ENCODE results near the gene GFPT2.

Gene GFPT2

DNA sequence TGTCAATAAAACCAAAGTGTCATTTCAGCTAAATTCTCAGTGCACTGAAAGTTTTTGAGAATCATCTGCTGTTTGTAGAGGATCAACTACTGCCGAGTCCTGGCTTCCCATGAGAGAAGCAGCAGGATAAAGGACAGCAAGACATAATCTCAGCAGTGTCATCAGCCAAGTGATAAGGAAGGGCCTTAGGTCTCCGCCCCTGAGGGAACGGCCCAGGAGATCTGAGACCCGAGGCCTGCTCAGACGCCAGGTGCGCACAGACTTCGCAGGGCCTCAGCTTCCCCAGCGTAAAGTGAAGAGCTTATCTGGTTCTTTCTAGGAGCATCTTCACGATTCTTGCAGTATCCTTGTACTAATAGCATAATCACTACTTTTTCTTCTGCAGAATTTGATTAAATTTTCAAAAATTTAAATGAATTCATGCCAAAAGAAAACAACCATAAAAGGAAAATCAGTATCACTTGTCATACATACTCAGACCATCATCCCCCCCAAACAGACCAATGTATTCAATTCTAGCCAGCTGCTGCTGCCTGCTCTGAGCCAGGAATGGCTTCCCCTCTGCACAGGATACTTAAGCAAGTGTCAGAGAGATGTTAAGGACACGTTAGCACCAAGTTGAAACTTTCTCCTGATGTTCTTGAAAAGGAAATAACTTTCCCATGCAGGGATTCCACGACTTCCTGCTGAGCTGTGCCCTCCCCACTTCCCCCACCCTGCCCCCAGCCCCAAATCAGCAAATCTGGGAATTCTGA, 2.2 kb downstream of the GFPT2 start:
- DNase-seq (ENCODE audit: low read depth): no peak

DNA sequence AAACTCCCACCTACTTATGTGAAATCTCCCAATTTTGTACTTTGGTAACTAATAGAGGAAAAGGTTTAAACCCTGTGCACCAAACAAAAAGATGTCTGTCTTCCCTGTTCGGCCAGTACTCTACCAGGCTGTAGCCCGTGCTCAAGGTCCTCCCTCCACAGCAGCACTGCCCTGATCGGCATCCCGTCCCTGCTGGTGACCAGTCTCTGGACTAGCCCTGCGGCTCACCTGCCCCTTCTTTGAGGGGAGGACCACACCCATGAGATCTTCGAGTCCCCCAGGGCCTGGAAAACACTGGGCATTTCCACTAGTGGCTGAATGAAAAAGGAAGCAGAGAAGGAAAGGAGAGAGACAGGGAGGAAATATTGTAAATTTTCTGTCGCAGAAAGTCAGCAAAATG, 2.8 kb downstream of the GFPT2 start:
- DNase-seq (ENCODE audit: low read depth): no peak

DNA sequence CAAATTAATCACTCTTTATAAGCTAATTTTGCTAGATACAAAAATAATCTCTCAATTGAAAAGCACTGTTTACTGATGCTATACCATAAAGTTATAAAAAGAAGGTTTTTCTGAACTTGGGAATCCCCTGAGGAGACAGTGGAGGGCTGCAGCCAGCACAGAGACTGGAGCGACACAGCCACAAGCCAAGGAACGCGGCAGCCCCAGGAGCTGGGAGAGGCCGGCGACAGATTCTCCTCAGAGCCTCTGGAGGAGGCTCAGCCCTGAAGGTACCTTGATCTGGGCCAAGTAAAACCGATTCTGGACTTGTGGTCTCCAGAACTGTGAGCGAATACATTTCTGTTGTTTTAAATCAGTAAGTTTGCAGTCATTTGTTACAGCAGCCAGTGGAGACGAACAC, 3.7 kb downstream of the GFPT2 start:
- DNase-seq (ENCODE audit: low read depth): no peak

DNA sequence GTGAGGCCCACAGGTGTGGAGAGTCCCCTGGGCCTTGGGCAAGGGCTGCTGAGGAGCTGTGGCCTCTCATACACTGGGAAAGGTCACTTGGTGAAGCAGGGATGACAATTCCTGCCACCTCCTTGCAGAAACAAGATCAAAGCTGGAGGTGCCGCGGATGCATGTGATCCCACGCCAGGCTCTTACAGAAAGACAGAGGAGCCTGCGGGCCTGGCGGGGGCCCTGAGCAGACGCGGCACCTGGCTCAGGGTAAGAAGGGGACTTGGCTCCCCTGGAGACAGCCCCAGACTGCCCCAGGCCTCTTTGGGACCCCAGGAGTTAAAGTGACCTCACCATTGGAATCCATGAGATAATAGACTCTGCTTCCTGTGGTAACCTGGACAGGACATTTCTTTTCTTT, 4.8 kb downstream of the GFPT2 start:
- no peak for DNase-seq (ENCODE audit: low read depth)

DNA sequence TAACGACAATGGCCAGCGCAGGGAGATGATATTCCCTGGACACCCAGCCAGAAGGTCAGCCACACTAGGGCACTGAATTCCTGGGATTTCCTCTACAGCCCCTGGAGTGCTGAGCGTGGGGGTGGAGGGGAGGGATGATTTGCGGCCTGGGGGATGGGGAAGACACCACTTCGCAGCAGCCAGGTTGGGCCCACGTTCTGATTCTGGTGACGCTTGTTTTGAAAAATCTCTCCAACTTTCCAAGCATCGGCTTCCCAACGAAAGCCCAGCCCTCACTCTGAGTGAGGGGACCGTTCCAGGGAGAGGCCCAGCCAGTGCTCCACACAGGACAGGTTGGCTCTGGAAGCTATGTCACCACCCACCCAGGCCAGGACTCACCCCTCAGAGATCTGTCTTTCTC, 5.4 kb downstream of the GFPT2 start:
- DNase-seq (ENCODE audit: low read depth): no peak

DNA sequence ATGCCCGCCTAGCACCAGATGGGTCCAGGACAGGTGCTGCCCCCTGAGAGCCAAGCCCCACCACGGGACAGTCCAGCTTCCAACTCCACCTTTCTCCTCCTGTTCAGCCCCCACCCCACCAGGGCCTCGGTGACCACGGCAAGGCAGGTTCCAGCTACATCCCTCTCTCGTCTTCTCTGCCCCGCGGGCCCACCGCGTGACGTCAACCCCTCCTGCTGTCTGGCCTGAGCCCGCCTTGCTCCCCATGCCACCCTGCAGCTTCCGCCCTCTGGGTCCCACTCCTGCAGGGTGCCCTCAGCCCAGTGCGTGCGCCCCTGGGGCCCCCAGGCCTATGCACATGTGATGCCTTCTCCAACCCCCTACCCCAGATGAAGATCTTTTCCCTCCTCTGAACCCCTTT, 6.8 kb downstream of the GFPT2 start:
- no peak for DNase-seq (ENCODE audit: low read depth)

DNA sequence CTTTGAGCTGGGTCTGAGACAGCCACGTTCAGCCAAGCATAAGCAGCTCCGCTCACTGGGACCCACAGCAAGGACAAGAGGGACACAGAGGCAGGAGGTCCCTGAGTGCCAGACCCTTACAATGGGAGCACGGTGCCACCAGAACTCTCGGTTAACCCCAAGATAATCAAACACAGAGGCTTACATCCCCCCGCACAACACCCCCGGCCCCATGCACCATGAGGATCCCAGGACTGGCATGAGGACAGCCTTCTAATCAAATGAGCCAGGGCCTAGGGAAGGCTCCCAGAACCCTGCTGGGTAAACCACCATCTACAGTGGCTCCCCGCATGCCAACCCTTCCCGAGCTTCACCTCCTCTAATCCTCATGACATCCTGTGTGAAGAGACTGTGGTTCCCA, 7.4 kb downstream of the GFPT2 start:
- DNase-seq (ENCODE audit: low read depth): no peak

DNA sequence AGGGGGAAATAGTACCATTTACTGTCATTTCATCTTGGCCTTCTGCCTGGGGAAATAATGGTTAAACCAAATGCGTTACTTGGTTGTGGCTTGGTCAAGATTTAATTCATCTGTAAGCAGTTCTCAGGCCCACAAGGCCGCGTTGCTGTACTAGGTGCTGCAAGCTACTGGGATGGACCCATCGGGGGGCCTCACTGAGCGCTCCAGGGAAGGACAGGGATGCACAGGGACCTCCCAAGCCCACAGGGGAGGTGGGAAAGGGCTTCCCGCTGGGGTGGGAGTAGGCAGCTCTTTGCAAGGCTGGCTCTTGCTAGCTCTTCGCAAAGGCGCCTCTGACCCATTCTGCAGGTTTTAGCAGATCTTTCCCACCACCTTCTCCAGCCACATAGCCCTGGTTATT, 8.0 kb downstream of the GFPT2 start:
- DNase-seq (ENCODE audit: low read depth): no peak

DNA sequence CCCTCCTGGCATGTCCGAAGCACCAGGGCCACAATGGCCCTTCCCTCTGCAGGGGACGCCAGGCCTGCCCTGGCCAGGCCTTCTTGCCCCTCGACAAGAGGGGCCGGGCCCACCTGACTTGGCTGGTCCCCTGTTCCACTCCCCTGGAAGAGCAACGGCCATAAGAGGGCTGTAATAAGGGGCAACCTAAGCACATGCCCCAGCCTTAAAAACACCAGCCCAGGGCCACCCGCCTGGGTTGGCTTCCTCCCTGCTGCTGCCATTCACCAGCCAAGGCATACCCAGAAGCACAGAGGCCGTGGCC, 8.5 kb downstream of the GFPT2 start:
- DNase-seq (ENCODE audit: low read depth): no peak

DNA sequence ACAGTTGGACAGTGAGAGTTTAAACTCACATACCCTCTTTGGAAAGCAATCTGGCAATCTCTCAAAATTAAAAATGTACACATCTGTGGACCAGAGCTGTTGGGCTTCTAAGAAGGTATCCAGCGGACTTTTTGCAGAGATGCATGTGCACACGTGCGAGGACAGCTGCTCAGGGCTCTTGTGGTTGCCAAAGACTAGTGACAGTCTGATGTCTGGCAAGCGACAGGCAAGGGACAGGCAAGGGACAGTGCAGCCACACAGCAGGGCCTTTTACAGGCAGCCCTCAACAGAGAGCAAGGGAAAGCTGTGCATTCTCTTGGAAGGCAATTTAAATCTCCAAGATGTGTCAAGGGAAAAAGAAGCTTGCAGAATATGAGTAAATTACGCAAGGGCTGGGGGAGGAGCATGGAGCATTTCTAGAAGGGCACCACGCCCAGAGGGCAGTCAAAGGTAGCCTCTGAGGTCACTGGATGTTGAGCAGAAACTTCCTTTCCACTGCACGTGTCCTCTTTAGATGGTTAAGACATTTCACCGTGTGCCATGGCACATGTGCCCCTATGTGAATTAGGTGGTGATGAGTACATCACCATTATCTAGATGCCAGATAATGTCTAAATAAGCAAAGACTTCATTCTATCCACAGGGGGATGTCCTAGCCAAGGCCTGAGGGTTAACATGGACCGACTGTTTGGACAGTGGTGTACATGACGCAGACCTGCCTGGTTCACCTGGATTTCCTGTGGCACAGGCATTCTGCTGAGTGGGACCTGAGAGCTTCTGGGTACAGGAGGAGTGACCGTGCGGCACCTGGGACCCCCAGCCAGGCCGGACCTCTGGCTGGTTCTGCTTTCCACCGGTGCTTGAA, 9.1 kb downstream of the GFPT2 start:
- no peak for DNase-seq (ENCODE audit: low read depth)

DNA sequence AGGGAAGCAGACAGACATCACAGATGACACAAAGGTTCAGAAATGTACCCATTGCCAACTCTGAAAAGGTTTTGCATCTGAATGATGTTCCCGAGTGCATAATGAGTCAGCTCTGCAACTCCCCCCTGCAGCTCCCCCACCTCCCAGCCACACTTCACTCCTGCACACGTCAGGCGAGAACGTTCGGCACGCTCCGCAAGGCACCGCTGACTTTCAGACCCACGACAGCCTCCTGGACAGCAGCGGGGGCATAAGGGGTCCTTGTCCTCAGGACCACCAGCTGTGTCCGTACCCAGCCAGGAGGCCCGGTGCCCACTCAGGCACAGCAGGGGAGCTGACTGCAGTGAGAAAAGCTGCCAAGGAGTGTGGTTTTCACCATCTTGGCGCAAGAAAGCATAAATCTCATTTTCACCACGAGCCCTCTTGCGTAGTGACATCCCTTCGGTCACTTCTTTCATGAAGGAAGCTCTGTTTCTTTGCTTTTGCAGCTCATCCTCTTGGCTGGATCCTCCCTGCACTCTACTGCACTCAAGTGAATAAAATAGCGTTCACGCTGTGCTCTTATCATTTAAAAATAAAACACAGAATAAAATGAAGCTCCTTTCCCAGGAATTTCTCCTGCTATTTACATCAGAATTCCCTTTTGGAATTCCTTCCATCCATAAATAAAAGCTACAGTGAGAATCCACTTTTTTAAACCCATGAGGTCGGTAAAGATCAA, 9.9 kb downstream of the GFPT2 start:
- no peak for DNase-seq (ENCODE audit: low read depth)

DNA sequence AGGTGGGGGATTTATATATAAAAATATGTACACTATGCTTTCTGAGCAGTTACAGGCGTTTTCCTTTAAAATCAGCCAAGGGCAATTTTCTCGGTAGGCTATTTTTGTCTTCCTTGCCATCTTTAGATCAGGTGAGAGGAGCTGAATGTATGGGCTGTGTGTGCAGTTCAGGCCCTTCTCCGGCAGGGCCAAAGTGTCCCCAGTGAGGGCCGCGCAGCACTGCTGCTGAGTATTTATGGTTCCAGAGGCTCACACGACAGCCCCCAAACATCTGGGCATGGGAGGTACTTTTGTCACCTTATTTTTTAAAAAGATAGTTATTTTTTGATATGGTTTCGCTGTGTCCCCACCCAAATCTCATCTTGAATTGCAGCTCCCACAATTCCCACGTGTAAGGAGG, 11.5 kb downstream of the GFPT2 start:
- no peak for DNase-seq (ENCODE audit: low read depth)

DNA sequence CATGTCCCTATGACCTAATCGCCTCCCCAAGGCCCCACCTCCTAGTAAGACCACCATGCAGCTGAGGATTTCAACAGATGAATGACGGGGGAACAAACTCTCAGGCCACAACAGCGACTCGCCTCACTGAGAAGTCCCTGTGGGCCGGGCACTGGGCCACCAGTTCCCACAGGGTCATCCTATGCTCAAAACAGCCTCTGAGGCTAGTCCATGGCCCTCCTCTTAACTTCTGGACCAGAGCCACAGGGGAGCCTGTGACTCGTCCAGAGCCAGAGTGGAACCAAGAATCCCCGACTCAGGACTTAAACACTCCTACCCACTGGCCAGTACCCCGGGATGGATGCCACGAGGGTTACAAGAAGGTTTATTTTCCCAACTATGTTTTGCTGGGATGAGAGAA, 12.3 kb downstream of the GFPT2 start:
- no peak for DNase-seq (ENCODE audit: low read depth)

DNA sequence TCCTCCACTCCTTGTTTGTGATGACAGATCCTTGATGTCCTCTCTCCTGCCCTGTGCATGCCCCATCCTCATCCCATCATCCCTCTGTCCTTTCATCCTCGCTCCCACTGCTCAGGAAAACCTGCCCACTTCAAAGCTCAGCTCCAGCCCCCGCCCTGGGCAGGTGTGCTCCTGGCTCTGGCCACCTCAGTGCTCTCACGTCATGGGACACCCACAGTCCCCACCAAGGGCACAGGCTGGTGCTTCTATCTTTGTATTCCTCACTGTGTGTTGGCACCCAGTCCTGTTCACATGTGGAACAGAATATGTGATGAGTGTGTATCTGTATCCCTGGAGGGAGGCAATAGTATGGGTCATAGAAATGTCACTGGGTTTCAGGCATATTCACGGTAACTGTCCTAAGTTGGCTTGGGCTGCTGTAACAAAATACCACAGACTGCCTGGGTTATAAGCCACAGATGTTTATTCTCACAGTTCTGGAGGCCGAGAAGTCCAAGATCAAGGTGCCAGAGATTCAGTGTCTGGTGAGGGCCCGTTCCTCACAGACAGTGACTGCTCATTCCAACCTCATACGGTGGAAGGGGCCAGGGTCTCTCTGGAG, 13.5 kb downstream of the GFPT2 start:
- DNase-seq (ENCODE audit: low read depth): no peak

DNA sequence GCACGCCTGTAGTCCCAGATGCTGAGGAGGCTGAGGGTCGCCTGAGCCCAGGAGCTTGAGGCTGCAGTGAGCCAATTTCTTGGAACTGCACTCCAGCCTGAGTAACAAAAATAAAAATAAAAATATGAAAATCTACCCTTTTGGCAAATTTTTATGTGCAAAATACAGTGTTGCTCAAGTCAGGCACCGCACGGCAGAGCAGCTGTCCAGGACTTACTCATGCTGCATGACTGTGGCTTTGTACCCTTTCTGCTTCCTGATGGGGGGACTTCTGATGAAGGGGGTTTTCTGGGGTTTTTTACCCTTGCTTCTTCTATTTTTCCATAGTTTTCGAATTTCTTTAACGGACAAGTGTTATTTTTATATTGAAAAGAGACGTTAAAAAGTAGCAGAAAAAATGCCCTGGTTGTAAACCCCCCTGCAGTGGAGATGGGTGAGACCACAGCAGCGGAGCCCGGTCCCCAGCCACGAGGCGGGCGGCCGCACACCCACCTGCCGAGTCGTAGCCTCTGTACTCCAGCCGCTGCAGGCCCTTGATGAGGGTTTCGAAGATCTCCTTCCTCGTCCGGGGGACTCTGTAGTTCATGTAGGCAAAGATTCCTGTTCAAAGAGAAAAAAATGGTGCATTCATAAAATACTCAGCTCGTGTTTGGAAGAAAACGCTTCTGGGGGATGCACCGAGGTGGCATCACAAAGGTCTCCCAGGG, 15.0 kb downstream of the GFPT2 start:
- no peak for DNase-seq (ENCODE audit: low read depth)

DNA sequence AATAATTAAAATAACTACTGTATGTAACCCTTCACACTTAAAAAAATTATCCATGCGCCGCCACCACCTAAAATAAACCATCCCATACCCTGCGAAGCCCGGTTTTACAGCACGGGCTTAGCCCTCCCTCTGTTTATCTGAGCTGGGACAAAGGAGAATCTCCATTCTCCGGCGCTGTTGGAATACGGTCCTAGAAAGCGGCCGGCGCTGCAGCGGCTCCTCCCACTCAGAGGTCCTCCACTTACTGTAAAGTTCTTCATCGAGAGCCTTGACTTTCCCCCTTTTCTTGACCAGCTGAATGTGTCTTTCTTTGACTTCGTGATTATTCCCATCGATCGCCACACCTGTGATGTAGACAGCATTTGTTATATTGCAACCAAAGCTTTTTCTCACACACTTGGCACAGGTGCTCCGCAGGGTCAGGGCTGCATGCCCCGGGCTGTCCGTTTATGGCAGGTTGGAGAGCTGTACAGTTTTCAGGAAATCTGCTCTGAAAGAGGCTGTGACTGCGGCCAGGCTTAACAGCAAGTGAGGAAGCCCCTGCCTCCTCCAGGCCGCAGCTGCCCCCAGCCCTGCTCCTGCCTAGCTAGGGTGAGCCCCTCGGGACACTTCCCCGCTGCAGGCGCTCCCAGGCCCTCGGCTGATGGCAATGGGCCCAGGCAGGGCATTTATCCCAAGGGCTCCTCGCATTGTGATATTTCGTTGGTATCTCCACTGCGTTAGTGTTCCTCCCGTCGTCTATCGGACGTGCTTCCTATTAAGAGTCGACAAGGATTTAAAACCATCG, 16.7 kb downstream of the GFPT2 start:
- DNase-seq (ENCODE audit: low read depth): no peak

DNA sequence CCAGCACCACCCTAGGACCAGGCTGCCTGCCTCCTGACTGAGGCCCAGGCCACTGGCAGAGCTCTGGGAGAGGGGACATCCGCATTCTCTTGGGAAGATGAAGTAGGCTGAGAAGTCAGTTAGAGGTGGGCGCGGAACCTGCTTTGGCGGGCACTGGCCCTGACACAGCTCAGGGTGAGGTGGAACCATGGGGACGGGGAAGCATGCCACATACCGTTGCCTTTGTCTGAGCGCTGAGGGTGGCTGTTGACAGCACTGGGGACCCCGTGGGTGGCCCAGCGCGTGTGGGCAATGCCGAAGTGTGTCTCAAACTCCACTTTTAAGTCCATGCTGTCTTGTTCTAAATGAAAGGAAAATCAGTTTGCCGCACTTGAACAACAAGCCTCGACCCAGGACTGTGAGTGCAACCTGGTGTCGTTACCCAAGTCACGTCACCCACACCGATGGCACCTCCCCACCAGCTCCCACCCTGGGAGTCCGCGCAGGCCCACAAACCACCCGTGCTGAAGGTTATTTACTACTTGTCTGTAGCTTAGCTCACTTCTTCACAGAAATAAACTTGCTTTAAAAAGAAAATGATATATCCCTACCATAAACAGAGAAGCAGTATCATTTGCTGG, 17.4 kb downstream of the GFPT2 start:
- no peak for DNase-seq (ENCODE audit: low read depth)

DNA sequence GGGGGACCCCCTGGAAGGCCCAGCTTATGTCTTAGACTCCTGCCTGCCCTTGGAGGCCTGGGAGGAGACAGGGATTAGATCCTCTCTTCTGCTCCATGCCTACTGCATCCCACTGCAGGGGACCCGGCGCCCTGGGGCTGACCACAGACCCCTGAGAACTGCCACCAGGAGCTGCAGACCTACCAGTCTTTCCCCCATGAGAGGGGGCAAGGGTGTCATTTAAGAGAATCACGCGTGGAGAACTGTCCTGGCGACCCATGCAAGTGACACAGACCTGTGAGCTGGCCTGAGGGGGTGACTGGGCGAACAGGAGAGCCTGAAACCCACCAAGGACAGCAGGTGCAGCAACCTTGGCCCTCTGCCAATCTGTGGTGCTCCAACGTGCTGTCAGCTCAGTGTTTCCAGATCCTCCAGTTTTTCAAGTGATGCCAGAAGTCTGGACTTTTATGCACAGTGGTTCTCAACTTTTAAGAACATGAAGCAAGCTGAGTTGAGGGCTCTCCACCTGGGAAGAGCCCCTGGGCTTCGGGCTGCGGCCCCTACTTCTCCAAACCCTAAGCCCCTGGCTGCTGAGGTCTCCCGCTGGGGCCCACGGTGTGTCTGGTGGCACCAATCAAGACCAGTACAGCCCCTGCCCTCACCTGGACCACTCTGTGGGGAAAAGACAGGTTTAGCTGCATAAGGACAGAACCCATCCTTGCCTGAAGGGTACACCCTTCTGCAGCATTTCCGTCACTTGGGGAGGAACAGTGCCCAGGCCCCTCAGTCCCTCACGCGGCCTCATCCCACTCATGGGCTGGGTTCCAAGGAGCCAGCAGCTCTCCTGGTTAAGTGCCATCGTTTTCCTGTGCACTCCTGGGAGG, 18.2 kb downstream of the GFPT2 start:
- DNase-seq (ENCODE audit: low read depth): no peak

DNA sequence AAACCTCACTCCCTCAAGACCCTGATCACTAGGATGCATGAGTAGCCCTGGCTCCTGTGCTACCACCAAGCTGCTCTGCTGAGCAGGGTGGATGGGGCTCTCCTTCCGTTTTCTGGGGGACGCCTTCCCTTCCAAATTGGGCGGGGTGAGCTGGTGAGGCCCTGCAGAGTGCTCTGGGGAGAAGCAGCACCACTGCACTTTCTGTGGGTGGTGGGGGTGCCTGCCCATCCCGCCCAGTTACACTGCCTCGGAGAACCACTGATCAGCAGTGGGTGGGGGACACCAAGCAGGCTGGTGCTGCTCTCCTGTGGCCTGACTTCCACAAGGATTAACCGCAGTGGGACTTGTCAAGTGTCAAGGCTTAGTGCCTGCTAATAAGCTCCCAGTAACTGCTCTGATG, 19.0 kb downstream of the GFPT2 start:
- no peak for DNase-seq (ENCODE audit: low read depth)

DNA sequence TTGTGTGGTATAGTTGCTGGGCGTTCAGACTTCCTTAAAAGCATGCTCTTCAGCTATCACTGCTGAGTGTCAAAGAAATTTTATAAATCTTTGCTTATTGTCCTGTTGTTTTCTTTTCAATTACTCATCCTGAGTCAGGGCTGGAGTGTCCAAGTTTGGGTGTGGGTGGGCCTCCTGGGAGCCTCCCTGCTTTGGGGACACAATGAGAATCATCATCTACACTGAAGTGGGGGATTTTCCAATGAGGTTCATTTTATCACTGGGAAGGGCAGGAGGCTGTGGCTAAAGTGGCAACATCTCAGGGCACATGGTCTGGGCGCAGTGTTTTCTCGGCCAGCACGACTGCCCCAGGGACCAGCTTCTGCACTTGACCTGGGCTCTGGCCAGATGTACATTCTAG, 19.5 kb downstream of the GFPT2 start:
- DNase-seq (ENCODE audit: low read depth): no peak

All from T-helper 22 cell (primary cell).